ENCODE results near the gene JMJD6.

JMJD6 gene

GRCh38 chr17:76696763-76697701 is 29.4 kb downstream of the JMJD6 start:
- no peak for DNase-seq

GRCh38 chr17:76695059-76695831 is 31.2 kb downstream of the JMJD6 start:
- DNase-seq: no peak

DNA sequence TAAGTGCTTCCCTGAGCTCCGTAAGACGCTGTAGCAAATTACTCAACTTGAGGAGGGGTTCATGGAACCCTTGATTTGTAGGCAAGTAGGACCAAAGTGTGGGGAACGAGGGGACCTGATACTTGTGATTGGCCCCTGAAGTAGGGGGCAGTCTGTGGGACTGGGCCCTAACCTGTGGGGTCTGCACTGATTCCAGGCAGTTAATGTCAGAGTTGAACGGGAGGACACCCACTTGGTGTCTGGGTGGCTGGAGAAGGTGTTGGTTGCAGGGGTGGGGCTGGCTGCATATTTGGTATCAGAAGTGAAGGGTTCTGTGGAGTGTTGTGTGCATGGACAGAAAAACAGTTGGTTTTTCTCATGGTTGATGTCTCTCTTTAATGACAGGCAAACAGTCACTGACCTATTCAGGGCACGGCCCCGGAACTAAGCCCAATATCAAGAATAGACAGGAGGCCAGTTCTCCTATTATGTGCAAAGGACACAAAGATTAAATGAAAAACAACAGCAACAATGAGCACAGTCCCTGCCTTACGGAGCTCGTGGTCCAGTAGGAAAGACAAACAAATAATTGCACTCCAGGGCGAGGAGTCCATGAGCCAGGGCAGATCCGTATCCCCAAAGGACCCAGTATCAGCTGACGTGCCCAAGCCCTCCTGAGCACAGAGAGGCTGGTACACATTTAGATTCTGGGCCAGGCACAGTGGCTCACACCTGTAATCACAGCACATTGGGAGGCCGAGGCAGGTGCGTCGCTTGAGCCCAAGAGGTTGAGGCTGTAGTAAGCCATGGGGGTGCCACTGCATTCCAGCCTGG is 34.8 kb downstream of the JMJD6 start:
- DNase-seq: no peak

DNA sequence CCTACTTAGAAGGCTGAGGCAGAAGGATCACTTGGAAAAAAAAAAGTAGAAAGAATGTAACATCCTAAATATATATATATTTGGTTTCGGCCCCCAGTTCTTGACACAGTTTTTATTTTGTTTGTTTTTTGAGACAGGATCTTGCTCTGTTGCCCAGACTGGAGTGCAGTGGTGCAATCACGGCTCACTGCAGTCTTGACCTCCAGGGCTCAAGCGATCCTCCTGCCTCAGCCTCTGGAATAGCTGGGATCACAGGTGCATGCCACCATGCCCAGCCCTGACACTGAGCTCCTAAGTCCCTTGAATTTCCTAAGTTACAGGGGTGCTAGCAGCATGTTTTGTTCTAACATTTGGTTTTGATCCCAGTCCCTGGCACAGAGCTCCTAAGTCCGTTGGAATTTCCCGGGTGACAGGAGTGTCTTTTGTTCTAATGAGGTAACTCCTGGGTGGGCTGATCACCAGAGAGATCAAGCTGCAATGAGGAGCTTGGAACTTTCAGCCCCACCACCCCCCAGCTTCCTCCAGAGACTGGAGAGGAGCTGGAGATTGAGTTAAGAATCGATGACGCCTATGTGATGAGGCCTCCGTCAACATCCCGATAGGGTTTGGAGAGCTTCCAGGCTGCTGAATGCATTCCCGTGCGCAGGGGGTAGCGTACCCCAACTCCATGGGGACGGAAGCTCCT is 35.7 kb downstream of the JMJD6 start:
- DNase-seq: no peak

DNA sequence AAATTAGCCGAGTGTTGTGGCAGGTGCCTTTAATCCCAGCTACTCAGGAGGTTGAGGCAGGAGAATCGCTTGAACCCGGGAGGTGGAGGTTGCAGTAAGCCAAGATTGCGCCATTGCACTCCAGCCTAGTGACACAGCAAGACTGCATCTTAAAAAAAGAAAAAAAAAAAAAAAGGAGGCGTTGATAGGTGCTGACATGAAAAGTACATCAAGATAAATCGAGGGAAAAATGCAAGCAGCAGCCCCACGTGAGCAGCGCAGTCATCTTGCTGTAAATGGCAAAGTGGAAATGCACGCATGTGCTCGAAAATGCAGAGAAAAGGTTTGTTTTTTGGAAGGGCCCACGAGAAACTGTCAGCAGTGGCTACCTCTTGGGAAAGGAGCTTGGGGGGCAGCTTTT is 36.5 kb downstream of the JMJD6 start:
- DNase-seq: no peak

DNA sequence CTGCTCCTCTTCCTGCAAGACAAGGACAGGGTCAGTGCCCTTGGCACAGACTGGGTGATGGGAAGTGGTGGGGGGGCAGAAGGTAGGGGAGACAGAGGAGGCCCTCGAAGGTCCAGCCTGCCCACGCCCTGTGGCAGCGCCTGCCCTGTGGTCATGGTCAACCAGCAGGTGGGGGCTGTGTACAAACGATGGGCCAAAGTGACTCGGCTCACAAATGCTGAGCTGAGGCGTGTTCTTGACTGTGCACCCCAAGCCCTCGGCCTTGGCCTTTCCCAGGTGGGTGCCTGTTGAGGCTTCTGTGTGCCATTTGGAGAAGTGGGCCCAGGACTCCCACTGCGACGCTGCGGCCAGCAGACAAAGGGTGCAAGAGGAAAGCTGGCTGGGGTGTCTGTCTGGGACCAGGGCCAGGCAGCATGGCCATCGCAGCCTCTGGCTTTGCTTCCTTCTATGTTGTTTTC is 38.2 kb downstream of the JMJD6 start:
- DNase-seq: no peak

- DNase-seq: no peak
Observed at GRCh38 chr17:76687298-76688164, 38.9 kb downstream of the JMJD6 start.

GRCh38 chr17:76686538-76687297 is 39.7 kb downstream of the JMJD6 start:
- no peak for DNase-seq

DNA sequence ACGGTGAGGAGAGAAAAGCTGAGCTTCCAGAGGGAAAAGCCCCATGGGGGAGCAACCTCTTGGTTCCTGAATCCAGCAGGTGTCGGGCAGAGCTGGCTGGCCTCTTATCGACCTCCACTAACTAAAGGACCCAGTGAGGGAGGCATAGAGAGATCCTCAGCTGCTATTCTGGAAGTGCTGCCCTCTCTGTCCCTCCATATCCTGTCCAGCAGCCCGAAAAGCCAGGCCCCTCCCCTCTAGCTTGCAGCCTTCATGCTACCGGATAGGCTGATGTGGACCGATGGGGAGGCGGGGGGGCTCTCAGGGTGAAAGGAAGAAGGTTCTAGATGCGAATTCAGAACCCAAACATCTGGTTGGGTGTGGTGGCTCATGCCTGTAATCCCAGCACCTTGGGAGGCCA is 40.6 kb downstream of the JMJD6 start:
- no peak for DNase-seq

DNA sequence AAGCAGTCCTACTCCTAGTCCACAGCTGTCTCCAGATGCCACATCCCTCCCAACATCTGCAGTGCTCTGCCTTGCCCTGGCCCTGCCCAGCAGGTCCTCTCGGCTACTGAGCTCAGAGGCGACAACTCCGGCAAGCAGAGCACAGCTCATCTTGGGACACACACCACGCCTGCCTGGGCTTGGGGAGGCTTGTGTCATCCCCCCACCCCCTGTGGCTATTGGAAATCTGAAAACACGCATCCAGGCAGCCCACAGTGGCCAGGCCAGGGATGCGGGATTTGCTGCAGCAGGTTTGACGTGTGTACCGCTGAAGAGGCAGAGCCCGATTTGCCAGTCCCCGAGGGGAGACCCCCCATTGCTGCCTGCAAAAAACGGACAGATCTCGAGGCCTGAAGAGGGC is 41.0 kb downstream of the JMJD6 start:
- no peak for DNase-seq

GRCh38 chr17:76684756-76685155 is 41.6 kb downstream of the JMJD6 start:
- DNase-seq: no peak

DNA sequence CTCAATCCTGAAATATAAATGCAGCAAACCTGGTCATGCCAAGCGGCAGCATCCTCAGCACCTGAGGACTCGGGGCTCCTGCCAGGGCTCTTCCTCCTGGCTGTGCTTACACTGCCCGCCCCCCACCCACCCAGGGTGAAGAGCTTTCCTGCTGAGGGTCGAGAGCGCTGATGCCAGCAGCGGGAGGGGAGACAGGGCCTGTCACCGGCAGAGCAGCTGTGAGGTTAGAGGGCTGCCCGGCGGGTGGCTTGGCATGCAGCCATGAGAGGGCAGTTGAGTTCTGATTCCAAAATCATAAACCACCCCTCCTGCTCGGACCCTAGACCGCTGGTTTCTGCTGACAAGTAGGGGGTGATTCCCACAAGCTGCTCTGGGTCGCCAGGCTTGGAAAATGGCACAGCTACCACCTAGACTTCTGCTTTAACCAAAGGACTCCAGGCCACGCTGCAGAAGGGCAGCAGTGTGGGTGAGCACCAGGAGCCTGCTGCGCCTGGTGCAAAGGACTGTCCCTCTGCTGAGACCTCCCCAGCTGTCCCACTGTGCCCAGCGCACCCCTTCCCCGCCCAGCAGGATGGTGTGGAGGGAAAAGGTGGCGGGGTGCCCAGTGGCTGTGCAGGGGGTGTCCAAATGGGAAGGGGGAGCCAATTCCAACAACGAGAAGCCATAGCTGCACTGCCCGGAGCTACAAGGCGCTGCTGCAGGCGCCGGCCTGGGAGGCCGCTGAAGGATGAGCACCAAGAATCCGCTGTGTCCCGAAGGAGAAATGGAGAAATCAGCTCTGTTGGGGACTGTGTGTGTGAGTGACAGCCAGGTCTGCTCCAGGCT is 42.3 kb downstream of the JMJD6 start:
- no peak for DNase-seq

DNA sequence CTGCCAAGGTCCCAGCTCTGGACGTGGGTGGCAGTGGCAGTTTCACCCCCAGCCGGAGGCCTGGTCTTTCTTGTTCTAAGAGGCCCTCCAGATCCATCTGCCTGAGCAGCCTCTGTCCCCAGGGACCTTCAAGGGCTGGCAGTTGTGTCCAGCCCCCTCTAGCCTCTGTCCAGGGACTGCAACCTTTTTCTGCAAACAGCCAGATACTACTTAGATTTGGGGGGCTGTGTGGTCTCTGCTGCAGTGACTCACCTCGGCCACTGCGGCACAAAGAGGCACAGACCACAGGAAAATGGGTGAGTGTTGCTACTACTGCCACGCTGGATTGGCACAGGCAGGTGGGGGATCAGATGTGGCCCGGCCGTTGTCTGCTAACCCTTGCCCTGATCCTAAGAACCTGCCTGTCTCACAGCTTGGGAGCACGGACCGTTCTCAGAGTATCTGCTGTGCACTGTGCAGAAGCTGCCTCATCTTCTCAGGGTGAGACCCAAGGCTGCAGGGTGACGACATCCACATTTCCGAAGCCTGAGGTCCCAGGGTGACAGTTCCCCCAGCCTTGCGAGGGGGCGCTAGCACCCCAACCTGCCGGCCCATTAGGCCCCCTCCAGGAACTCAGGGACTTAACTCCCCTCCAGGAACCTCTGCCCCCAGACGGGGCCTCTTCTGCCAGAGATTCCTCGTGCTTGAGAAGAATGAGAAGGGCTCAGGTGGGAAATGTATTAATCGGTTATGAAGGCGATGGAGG is 43.2 kb downstream of the JMJD6 start:
- no peak for DNase-seq

DNA sequence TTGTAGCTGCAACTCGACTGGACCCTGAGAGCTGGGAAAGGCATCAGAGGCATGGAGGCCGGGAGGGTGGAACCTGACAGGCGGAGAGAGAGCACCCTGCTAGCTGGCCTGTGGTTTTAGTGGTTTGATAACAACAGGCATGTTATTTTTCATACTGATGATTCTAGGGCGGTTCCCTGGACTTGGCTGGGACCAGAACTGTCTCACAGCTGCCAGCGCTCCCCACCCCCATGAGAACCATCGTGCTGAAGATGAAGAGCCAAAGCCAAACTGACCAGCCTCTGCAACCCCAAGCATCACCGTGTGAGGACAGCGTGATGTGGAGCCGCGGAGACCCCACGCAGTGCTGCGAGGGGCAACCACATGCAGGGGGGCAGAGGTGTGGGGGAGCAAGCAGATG is 44.1 kb downstream of the JMJD6 start:
- DNase-seq: no peak

DNA sequence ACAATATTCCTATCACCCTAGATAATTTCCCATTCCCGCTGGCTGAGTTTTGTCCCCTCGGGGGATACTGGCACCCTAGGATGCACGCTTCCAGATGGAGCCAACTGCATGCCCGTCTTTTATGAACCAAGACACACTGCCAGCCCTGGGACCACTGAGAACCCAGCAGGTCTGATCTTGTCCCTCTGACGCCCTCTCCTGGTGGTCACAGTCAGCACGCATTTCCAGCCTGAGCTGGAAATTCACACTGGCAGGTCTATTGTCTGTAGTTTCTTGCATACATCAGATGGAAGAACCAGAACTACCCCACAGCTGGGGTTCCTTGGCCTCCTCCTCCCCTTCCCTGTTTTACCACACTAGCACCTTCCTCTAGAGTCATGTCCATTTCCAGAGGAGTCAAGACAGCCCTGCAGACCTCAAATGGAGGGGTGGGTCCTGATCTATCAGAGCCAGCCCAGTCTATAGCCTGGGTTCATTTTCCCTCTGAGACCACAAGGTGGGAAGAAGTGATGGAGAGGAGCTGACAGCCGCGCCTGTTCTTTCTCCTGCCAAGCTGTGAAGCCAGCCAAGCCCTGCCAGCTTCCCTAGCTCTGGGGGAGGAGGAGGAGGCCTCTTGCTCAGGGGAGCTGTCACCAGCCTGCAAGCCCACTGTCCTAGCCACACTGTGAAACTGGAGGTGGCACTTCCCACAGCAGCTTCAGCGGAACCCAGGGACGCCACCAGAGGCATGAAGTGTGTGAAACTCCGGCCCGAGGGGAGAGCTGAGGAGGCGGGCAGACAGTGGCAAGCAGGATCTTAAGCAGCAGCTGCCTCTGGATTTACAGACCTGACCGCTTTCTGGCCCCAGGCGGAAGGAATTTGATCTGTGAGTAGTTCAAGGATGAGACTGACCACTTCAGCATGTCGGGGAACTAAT is 44.9 kb downstream of the JMJD6 start:
- DNase-seq: peak; percentile 76

GRCh38 chr17:76679239-76679638 is 47.2 kb downstream of the JMJD6 start:
- no peak for DNase-seq

DNA sequence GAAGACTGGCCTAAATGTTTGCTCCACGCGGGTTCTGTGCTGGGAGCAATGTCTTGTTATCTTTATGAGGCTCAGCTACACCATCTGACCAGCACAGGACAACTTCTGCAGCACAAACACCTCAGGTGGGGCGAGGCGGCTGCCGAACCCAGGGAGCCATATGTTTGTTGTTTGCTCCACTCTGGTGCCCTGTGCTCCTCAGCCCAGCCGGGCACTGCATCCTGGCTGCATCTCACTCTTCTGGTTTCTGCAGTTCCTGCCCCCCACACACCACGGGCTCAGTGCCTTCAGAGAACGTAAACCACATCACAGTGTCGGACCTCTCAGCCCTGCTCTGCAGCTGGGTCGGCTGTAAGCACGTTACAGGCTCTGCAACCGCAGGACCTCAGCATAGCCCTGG is 48.1 kb downstream of the JMJD6 start:
- no peak for DNase-seq

- DNase-seq: no peak
Observed at GRCh38 chr17:76677406-76677805, 49.0 kb downstream of the JMJD6 start.

Data from stimulated activated CD4-positive, alpha-beta T cell treated with anti-CD3 and anti-CD28 coated beads, Interleukin-15, amount 100 ng/mL, for 24 hours (primary cell).